ENCODE data around the gene COP1. TPM values are rescaled to one million over a fixed set of nuclear protein-coding genes. Genes with fewer than 3 reads are reported as not detected.

Gene COP1
- total and polyA plus RNA-seq, 10 of the 15 experiments (the other 5 are each of a cell fraction or from before 2014, with no cell fraction given), result 17.7 to 49.9 (median 38.7) TPM

DNA sequence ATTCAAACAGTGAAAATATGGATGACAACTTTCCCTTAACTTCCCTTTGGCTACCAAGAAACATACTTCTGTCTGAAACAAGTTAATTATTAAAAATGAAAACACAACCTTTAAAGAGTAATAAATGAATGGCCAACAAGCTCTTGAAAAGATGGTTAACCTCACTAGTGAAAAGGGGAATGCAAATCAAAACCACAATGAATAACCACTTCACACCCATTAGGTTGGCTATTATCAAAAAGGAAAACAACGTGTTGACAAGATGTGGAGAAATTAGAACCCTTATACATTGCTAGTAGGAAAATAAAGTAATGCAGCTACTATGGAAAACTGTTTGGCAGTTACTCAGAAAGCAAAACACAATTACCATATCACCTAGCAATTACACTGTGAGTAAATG is 14.1 kb downstream of the COP1 start (continued):
- TF ChIP-seq EP300 (IDR thresholded peaks at IDR 0.05; ENCODE audit: borderline replicate concordance in 1 of 2, control insufficient read depth in 1 of 2, low read depth in 2 of 2, low read length in 2 of 2), result peak; percentile 68 to 82; a peak in 3 of 4 replicates
- peak; percentile 87 for TF ChIP-seq DPF2 (IDR thresholded peaks at IDR 0.05)
- peak; percentile 50 to 64 for TF ChIP-seq BHLHE40 (IDR thresholded peaks at IDR 0.05; ENCODE audit: borderline replicate concordance in 1 of 2, low read depth in 2 of 2, low read length in 1 of 2)
- peak; percentile 72; the same call in 1 of the 2 replicates for TF ChIP-seq ATF7 (IDR thresholded peaks at IDR 0.05; ENCODE audit: low read depth)
- 0 out of 2 replicates have a peak, but pooled peaks have one; percentile 22 for TF ChIP-seq IRF4 (IDR thresholded peaks at IDR 0.05; ENCODE audit: low read depth, low read length)
- TF ChIP-seq FOXK2 (IDR thresholded peaks at IDR 0.05), result no peak
- TF ChIP-seq, protein P1, sequence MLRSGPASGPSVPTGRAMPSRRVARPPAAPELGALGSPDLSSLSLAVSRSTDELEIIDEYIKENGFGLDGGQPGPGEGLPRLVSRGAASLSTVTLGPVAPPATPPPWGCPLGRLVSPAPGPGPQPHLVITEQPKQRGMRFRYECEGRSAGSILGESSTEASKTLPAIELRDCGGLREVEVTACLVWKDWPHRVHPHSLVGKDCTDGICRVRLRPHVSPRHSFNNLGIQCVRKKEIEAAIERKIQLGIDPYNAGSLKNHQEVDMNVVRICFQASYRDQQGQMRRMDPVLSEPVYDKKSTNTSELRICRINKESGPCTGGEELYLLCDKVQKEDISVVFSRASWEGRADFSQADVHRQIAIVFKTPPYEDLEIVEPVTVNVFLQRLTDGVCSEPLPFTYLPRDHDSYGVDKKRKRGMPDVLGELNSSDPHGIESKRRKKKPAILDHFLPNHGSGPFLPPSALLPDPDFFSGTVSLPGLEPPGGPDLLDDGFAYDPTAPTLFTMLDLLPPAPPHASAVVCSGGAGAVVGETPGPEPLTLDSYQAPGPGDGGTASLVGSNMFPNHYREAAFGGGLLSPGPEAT (IDR thresholded peaks at IDR 0.05; ENCODE audit: low read depth), result peak; percentile 84
- TF ChIP-seq GATAD2B (conservative IDR thresholded peaks at IDR 0.05; ENCODE audit: low read depth), result 0 out of 2 replicates have a peak, but pooled peaks have one; percentile 31
- TF ChIP-seq, protein P2, sequence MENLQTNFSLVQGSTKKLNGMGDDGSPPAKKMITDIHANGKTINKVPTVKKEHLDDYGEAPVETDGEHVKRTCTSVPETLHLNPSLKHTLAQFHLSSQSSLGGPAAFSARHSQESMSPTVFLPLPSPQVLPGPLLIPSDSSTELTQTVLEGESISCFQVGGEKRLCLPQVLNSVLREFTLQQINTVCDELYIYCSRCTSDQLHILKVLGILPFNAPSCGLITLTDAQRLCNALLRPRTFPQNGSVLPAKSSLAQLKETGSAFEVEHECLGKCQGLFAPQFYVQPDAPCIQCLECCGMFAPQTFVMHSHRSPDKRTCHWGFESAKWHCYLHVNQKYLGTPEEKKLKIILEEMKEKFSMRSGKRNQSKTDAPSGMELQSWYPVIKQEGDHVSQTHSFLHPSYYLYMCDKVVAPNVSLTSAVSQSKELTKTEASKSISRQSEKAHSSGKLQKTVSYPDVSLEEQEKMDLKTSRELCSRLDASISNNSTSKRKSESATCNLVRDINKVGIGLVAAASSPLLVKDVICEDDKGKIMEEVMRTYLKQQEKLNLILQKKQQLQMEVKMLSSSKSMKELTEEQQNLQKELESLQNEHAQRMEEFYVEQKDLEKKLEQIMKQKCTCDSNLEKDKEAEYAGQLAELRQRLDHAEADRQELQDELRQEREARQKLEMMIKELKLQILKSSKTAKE (IDR thresholded peaks at IDR 0.05; ENCODE audit: low read depth, poor library complexity, severe bottlenecking), result peak; percentile 80
- TF ChIP-seq YY1 (IDR thresholded peaks at IDR 0.05; ENCODE audit: low read depth, low read length), result no peak
- TF ChIP-seq MTA2 (IDR thresholded peaks at IDR 0.05; ENCODE audit: low read depth), result peak; percentile 96
- TF ChIP-seq NFXL1 (IDR thresholded peaks at IDR 0.05; ENCODE audit: borderline replicate concordance), result no peak
- peak; percentile 47; the same call in 1 of the 2 replicates for TF ChIP-seq MXI1 (IDR thresholded peaks at IDR 0.05; ENCODE audit: low read depth, low read length)
- no peak for TF ChIP-seq PML (IDR thresholded peaks at IDR 0.05; ENCODE audit: low read length)
- peak; percentile 35; the same call in 1 of the 2 replicates for TF ChIP-seq BACH1 (IDR thresholded peaks at IDR 0.05; ENCODE audit: borderline replicate concordance)
- TF ChIP-seq, protein P3, sequence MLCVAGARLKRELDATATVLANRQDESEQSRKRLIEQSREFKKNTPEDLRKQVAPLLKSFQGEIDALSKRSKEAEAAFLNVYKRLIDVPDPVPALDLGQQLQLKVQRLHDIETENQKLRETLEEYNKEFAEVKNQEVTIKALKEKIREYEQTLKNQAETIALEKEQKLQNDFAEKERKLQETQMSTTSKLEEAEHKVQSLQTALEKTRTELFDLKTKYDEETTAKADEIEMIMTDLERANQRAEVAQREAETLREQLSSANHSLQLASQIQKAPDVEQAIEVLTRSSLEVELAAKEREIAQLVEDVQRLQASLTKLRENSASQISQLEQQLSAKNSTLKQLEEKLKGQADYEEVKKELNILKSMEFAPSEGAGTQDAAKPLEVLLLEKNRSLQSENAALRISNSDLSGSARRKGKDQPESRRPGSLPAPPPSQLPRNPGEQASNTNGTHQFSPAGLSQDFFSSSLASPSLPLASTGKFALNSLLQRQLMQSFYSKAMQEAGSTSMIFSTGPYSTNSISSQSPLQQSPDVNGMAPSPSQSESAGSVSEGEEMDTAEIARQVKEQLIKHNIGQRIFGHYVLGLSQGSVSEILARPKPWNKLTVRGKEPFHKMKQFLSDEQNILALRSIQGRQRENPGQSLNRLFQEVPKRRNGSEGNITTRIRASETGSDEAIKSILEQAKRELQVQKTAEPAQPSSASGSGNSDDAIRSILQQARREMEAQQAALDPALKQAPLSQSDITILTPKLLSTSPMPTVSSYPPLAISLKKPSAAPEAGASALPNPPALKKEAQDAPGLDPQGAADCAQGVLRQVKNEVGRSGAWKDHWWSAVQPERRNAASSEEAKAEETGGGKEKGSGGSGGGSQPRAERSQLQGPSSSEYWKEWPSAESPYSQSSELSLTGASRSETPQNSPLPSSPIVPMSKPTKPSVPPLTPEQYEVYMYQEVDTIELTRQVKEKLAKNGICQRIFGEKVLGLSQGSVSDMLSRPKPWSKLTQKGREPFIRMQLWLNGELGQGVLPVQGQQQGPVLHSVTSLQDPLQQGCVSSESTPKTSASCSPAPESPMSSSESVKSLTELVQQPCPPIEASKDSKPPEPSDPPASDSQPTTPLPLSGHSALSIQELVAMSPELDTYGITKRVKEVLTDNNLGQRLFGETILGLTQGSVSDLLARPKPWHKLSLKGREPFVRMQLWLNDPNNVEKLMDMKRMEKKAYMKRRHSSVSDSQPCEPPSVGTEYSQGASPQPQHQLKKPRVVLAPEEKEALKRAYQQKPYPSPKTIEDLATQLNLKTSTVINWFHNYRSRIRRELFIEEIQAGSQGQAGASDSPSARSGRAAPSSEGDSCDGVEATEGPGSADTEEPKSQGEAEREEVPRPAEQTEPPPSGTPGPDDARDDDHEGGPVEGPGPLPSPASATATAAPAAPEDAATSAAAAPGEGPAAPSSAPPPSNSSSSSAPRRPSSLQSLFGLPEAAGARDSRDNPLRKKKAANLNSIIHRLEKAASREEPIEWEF (IDR thresholded peaks at IDR 0.05; ENCODE audit: insufficient replicate concordance, low read depth, low read length), result peak; percentile 55
- TF ChIP-seq, protein P4, sequence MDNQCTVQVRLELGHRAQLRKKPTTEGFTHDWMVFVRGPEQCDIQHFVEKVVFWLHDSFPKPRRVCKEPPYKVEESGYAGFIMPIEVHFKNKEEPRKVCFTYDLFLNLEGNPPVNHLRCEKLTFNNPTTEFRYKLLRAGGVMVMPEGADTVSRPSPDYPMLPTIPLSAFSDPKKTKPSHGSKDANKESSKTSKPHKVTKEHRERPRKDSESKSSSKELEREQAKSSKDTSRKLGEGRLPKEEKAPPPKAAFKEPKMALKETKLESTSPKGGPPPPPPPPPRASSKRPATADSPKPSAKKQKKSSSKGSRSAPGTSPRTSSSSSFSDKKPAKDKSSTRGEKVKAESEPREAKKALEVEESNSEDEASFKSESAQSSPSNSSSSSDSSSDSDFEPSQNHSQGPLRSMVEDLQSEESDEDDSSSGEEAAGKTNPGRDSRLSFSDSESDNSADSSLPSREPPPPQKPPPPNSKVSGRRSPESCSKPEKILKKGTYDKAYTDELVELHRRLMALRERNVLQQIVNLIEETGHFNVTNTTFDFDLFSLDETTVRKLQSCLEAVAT (IDR thresholded peaks at IDR 0.05), result peak; percentile 91
- TF ChIP-seq POU2F2 (IDR thresholded peaks at IDR 0.05; ENCODE audit: borderline replicate concordance, low read depth, low read length), result peak; percentile 95
- TF ChIP-seq IKZF2 (IDR thresholded peaks at IDR 0.05), result peak; percentile 89 to 90
- TF ChIP-seq CHD4 (IDR thresholded peaks at IDR 0.05), result no peak
